Measurements from ENCODE around the gene GMDS. TPM values are rescaled to one million over a fixed set of nuclear protein-coding genes. Genes with fewer than 3 reads are reported as not detected.
A peak's percentile ranks its signal among the peaks of the same experiment; 100 is the strongest.

The GMDS gene
- total RNA-seq, 1 experiment from 2014 or later = 7.9 TPM

GRCh38 chr6:1786455-1787453 lies 458.7 kb downstream of the GMDS start:
- H3K27me3 ChIP-seq (replicated peaks) = no peaks in the 10 kb centered on the region
- H3K36me3 ChIP-seq = no peaks in the 10 kb centered on the region
- peaks cover 43% of the 10 kb centered on the region for H3K4me1 ChIP-seq (replicated peaks)
- H3K4me3 ChIP-seq = no peak overlapping the region
- peak overlapping the region; percentile 37; the same call in 1 of the 2 replicates for H3K27ac ChIP-seq
- no peaks in the 10 kb centered on the region for H3K9me3 ChIP-seq (replicated peaks)
- peak in 1 of 2 experiments; percentile 23 for DNase-seq (ENCODE audit: low read depth in 1 of 2, low spot score in 2 of 2)

GRCh38 chr6:1784422-1784884 lies 461.0 kb downstream of the GMDS start:
- Histone ChIP-seq H3K4me1 (replicated peaks) (peaks cover 48% of the 10 kb centered on the region), H3K27me3 (replicated peaks) (no peaks in the 10 kb centered on the region), H3K9me3 (replicated peaks) (no peaks in the 10 kb centered on the region), H3K27ac (no peak overlapping the region), H3K36me3 (no peaks in the 10 kb centered on the region), H3K4me3 (no peak overlapping the region)
- peak in 1 of 2 experiments; percentile 31 for DNase-seq (ENCODE audit: low read depth in 1 of 2, low spot score in 2 of 2)

GRCh38 chr6:1781817-1782184 lies 463.6 kb downstream of the GMDS start:
- H3K4me3 ChIP-seq = no peak overlapping the region

GRCh38 chr6:1781152-1781816 lies 464.1 kb downstream of the GMDS start:
- Histone ChIP-seq H3K4me1 (replicated peaks) (peaks cover 22% of the 10 kb centered on the region), H3K27me3 (replicated peaks) (no peaks in the 10 kb centered on the region), H3K4me3 (no peak overlapping the region), H3K36me3 (no peaks in the 10 kb centered on the region), H3K9me3 (replicated peaks) (no peaks in the 10 kb centered on the region), H3K27ac (no peak overlapping the region)
- DNase-seq (ENCODE audit: low read depth in 1 of 2, low spot score in 2 of 2) = no peak

More at GRCh38 chr6:1781817-1782184, 463.6 kb downstream of the GMDS start:
- no peaks in the 10 kb centered on the region for H3K36me3 ChIP-seq
- H3K9me3 ChIP-seq (replicated peaks) = no peaks in the 10 kb centered on the region
- H3K27ac ChIP-seq = no peak overlapping the region
- no peaks in the 10 kb centered on the region for H3K27me3 ChIP-seq (replicated peaks)
- DNase-seq (ENCODE audit: low read depth in 1 of 2, low spot score in 2 of 2) = no peak
- H3K4me1 ChIP-seq (replicated peaks) = peaks cover 28% of the 10 kb centered on the region

GRCh38 chr6:1780251-1780867 lies 465.0 kb downstream of the GMDS start:
- H3K27ac ChIP-seq = no peak overlapping the region

GRCh38 chr6:1778686-1779235 lies 466.6 kb downstream of the GMDS start:
- Histone ChIP-seq H3K27ac (no peak overlapping the region), H3K4me3 (no peak overlapping the region), H3K4me1 (replicated peaks) (peaks cover 5% of the 10 kb centered on the region), H3K27me3 (replicated peaks) (no peaks in the 10 kb centered on the region), H3K36me3 (no peaks in the 10 kb centered on the region), H3K9me3 (replicated peaks) (no peaks in the 10 kb centered on the region)
- no peak for DNase-seq (ENCODE audit: low read depth in 1 of 2, low spot score in 2 of 2)

More at GRCh38 chr6:1780251-1780867, 465.0 kb downstream of the GMDS start:
- Histone ChIP-seq H3K4me1 (replicated peaks) (peaks cover 13% of the 10 kb centered on the region), H3K9me3 (replicated peaks) (no peaks in the 10 kb centered on the region), H3K27me3 (replicated peaks) (no peaks in the 10 kb centered on the region), H3K36me3 (no peaks in the 10 kb centered on the region), H3K4me3 (no peak overlapping the region)
- no peak for DNase-seq (ENCODE audit: low read depth in 1 of 2, low spot score in 2 of 2)

GRCh38 chr6:1777921-1778685 lies 467.3 kb downstream of the GMDS start:
- Histone ChIP-seq H3K27me3 (replicated peaks) (no peaks in the 10 kb centered on the region), H3K36me3 (no peaks in the 10 kb centered on the region), H3K4me3 (no peak overlapping the region), H3K9me3 (replicated peaks) (no peaks in the 10 kb centered on the region), H3K4me1 (replicated peaks) (peaks cover 5% of the 10 kb centered on the region), H3K27ac (no peak overlapping the region)
- DNase-seq (ENCODE audit: low read depth in 1 of 2, low spot score in 2 of 2) = no peak

GRCh38 chr6:1775441-1775840 lies 470.0 kb downstream of the GMDS start:
- Histone ChIP-seq H3K36me3 (no peaks in the 10 kb centered on the region), H3K27me3 (replicated peaks) (no peaks in the 10 kb centered on the region), H3K4me1 (replicated peaks) (peaks cover 12% of the 10 kb centered on the region), H3K9me3 (replicated peaks) (no peaks in the 10 kb centered on the region), H3K27ac (no peak overlapping the region), H3K4me3 (no peak overlapping the region)
- DNase-seq (ENCODE audit: low read depth in 1 of 2, low spot score in 2 of 2) = no peak

GRCh38 chr6:1774226-1774915 lies 471.0 kb downstream of the GMDS start:
- H3K27ac ChIP-seq = no peak overlapping the region
- H3K9me3 ChIP-seq (replicated peaks) = no peaks in the 10 kb centered on the region

GRCh38 chr6:1773700-1774099 lies 471.7 kb downstream of the GMDS start:
- no peak overlapping the region for H3K27ac ChIP-seq
- no peak for DNase-seq (ENCODE audit: low read depth in 1 of 2, low spot score in 2 of 2)
- no peaks in the 10 kb centered on the region for H3K27me3 ChIP-seq (replicated peaks)
- no peaks in the 10 kb centered on the region for H3K9me3 ChIP-seq (replicated peaks)
- peaks cover 18% of the 10 kb centered on the region for H3K4me1 ChIP-seq (replicated peaks)
- no peak overlapping the region for H3K4me3 ChIP-seq
- H3K36me3 ChIP-seq = no peaks in the 10 kb centered on the region

More at GRCh38 chr6:1774226-1774915, 471.0 kb downstream of the GMDS start:
- H3K36me3 ChIP-seq = no peaks in the 10 kb centered on the region
- no peak for DNase-seq (ENCODE audit: low read depth in 1 of 2, low spot score in 2 of 2)
- H3K27me3 ChIP-seq (replicated peaks) = no peaks in the 10 kb centered on the region
- H3K4me1 ChIP-seq (replicated peaks) = peaks cover 18% of the 10 kb centered on the region
- no peak overlapping the region for H3K4me3 ChIP-seq

- no peaks in the 10 kb centered on the region for H3K36me3 ChIP-seq
- peaks cover 37% of the 10 kb centered on the region for H3K4me1 ChIP-seq (replicated peaks)
- H3K27ac ChIP-seq = no peak overlapping the region
- no peaks in the 10 kb centered on the region for H3K27me3 ChIP-seq (replicated peaks)
- DNase-seq (ENCODE audit: low read depth in 1 of 2, low spot score in 2 of 2) = no peak
- no peak overlapping the region for H3K4me3 ChIP-seq
- no peaks in the 10 kb centered on the region for H3K9me3 ChIP-seq (replicated peaks)
Observed at GRCh38 chr6:1770968-1771723, 474.3 kb downstream of the GMDS start.

- no peaks in the 10 kb centered on the region for H3K36me3 ChIP-seq
- peaks cover 37% of the 10 kb centered on the region for H3K4me1 ChIP-seq (replicated peaks)
- no peak overlapping the region for H3K27ac ChIP-seq
- no peaks in the 10 kb centered on the region for H3K9me3 ChIP-seq (replicated peaks)
- H3K27me3 ChIP-seq (replicated peaks) = no peaks in the 10 kb centered on the region
- peak in 1 of 2 experiments; percentile 42 for DNase-seq (ENCODE audit: low read depth in 1 of 2, low spot score in 2 of 2)
- H3K4me3 ChIP-seq = no peak overlapping the region
Observed at GRCh38 chr6:1770435-1770843, 475.0 kb downstream of the GMDS start.
